ENCODE measurements around the gene RFTN1. TPM values are rescaled to one million over a fixed set of nuclear protein-coding genes. Genes with fewer than 3 reads are reported as not detected.
A peak's percentile ranks its signal among the peaks of the same experiment; 100 is the strongest.

RFTN1 gene
- total and polyA plus RNA-seq, 9 of the 15 experiments (the other 6 are each of a cell fraction or from before 2014, with no cell fraction given): 0.08 to 0.51 (median 0.11) TPM; not detected in 6

- TF ChIP-seq POLR2AphosphoS5 (IDR thresholded peaks at IDR 0.05; ENCODE audit: control insufficient read depth, insufficient read depth, low read depth, low read length) (peak; percentile 99), ZBTB1 (CRISPR knock-in tag; IDR thresholded peaks at IDR 0.05; ENCODE audit: borderline replicate concordance, low read depth) (no peak), HBP1 (CRISPR knock-in tag; IDR thresholded peaks at IDR 0.05) (no peak), ZNF384 (IDR thresholded peaks at IDR 0.05; ENCODE audit: low read depth, low read length) (no peak), RB1 (IDR thresholded peaks at IDR 0.05; ENCODE audit: low read depth) (peak; percentile 70), KLF16 (IDR thresholded peaks at IDR 0.05) (peak; percentile 93), GMEB1 (CRISPR knock-in tag; IDR thresholded peaks at IDR 0.05) (no peak), ZFP30 (CRISPR knock-in tag; IDR thresholded peaks at IDR 0.05; ENCODE audit: borderline replicate concordance) (no peak), CSDE1 (IDR thresholded peaks at IDR 0.05) (no peak), ZBED1 (IDR thresholded peaks at IDR 0.05) (peak; percentile 73; the same call in 1 of the 2 replicates), KDM4B (IDR thresholded peaks at IDR 0.05; ENCODE audit: borderline replicate concordance in 2 of 2, low read depth in 1 of 2) (no peak), NFIC (IDR thresholded peaks at IDR 0.05) (peak; percentile 82), ELK1 (CRISPR knock-in tag; IDR thresholded peaks at IDR 0.05) (no peak), AFF4 (CRISPR knock-in tag; IDR thresholded peaks at IDR 0.05) (0 out of 2 replicates have a peak, but pooled peaks have one; percentile 30), CBX2 (IDR thresholded peaks at IDR 0.05; ENCODE audit: insufficient read depth, low read length, poor library complexity, severe bottlenecking) (no peak), RBM15 (IDR thresholded peaks at IDR 0.05; ENCODE audit: insufficient read depth, low read length) (no peak), E2F3 (CRISPR knock-in tag; IDR thresholded peaks at IDR 0.05) (no peak), HNRNPL (IDR thresholded peaks at IDR 0.05; ENCODE audit: low read depth, low read length) (no peak), ZNF41 (CRISPR knock-in tag; conservative IDR thresholded peaks at IDR 0.05) (no peak), GTF2F1 (IDR thresholded peaks at IDR 0.05; ENCODE audit: low read depth, low read length) (no peak)
These were observed 209.2 kb downstream of the RFTN1 start (continued) for GRCh38 chr3:16304061-16305010.
